ENCODE measurements around the gene IL1RAPL1.

DNA sequence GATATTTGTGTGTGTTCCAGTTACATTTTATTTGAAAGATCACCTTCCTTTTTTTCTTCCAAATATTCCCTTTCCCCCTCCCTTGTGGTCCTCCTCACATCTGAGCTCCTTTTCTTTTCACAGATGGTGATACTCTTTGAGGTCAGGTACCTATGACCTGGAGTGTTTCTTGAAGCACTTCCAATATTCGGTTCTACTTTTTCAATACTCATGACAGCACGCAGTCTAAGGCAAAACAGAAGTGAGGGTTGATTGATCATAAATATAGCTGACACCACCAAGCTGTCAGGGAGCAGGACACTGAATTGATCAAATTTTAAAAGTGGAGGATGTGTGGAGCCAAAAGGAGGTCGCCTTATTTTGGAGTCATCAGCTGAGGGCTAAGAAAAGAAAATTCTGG is 1293.7 kb downstream of the IL1RAPL1 start:
- TF ChIP-seq EP300 (IDR thresholded peaks at IDR 0.05) (no peak), POLR2A (IDR thresholded peaks at IDR 0.05) (no peak)

Data from suprapubic skin (tissue), 2 donors.